ENCODE results near the gene MPPED1.

The MPPED1 gene

DNA sequence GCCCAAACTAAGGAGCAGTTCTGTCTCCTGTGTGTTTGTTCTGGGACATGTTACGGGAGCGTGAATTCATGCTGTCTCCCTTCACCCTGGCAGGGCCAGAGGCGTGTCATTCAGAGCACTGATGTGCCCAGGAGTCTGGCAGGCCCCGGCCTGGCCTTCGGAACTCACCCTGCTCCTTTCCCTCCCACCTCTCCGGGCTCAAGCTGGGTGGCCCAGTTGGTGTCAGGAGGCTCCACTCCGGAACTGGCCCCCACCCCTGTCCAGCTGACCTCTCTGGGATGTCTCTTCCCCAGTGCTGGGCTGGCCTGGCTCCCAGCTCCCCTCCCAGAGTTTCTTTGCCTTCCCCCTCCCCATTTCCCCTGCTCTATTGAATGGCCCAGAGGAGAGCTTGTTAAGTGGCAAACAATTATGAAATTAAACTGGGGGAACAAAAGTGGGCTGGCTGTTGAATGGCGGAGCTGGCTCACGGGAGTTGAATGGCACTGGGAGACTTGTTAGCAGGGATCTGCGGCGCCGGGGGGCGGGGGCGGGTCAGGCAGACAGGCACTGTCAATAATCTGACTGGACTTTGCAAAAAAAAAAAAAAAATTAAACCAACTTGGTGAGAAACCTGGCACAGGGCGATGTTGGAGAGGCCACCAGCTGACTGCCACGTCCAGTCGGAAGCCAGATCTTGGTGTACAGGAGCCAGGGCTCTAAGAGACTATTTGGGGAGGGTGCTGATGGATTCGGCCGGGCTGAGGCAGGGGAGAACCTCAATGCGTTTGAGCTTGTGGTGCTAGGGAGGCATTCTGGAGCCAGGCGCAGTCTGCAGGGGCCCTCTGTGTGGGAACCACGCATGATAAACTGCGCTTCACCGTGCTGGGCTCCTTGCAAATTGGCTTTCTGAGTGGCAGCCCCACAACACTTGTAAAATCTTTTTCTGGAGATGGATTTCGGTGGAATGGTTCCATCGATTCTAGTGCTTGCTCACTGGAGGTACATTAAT, 1.3 kb downstream of the MPPED1 start:
- DNase-seq = no peak

DNA sequence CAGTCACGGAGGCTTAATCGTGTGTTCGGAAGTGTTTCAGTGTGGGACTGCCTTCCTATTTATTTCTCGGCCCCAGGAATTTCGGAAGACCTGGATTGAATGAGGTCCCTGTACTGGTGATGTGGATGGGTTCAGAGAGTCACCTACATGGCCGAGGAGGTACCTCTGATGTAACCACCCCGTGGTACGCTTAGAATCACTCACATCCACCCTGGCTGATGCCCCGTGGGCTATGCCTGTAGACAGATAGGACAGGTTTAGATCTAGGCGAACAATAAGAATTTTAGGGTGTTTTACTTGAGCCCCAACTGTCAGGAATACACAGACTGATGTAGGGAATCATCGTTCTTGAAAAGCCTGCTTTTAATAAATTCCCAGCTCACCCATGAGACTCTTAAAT, 2.0 kb downstream of the MPPED1 start:
- DNase-seq = no peak

DNA sequence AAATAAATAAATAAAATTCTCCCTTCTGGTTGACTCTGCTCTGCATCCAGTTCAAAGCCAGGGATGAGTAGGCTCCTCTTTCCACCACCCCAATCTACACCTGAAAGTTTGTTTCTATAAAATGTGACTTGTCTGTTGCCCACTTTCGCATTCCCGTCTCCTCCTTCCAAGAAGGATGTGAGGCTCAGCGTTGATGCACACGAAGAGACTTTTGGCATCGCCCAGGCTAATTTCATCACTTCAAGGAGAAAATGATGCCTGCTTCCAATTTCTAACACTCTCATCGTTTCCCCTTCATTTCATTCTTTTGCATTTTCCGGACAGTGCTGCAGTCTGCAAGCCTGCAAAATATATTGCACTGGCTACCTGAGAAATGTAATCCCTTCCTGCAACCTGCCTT, 3.9 kb downstream of the MPPED1 start:
- no peak for DNase-seq

DNA sequence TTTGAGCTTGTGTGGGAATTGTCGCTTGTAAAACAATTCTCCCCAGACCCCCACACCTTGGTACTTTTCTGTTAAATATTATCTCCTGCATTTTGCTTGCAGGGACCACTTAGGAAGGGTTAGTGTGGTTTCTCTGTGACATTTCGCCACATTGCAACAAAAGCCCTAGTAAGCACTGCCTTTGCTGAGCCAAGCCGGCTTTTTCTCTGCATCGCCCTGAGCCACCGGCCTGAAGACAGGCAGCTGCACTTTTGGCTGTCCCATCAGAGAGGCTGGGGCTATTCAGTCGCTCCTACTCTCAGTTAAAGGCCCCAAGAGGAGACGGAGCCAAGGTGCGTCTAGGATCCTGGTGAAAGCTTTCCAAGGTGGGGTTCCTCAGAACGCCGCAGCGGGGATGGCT, 5.7 kb downstream of the MPPED1 start:
- DNase-seq = no peak

DNA sequence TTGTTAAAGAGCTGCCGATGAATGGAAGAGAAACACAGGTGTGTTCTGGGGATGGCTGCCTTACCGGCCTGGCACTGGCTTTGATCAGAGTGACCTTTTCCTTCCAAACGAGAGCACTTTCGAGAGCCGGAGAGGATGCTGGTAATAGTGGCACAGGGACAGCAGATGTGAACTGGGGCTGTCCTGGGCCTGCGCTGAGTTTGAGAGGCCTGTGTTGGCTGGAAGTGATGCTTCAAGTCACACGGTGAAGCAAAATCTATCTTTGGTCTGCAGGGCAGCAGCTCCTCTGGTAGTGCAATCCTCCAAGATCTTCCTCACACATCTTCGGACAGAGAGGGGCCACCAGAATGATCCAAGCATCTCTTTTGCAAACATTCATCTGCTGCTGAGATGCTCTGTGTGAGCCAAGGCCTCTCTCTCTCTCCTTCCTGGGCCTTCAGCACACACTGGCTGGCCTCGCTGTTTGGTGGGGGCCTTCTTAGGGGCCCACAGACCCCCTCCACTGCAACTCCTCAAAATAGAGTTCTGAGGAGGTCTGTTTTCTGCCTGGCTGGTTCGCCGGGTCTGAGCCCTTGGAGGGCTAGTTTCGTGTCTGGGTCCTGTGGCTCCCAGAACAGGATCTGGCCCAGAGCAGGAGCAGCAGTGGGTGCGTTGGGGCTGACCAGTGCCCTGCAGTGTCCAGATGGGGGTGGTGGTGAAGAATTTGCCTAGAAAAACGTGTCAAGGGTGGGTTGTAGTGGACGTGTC, 6.4 kb downstream of the MPPED1 start:
- DNase-seq = no peak

DNA sequence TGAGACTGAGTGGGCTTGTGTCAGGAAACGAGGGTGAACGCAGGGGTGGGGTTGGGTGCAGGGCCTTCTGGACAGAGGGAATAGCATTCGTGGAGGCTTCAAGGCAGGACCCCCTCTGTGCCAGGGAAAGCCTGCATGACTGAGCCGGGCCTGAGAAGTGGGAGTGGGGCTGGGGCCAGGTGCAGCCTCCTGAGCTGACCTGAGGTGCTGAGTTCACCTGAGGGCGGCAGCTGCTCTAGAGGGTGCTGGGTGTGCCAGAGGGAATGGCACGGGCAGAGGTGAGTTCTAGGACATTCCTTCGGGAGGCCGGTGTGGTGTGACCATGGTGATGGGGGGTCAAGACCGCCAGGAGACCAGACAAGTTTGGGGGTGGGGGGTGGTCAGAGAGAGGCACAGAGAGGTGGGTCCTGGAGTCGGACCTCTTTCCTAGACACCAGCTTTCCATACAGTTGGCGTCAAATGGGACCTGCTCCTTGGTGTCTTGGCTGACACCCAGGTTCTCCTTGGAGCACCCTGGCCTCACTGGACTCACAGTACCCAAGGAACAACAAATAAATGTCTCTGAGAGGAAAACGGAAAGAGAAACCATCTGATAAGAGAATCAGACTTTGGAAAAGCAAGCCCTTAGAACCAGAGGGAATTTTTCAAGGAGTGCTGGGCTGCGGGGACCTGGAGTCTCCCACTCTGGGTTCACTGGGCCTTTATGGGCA, 7.7 kb downstream of the MPPED1 start:
- DNase-seq = no peak

DNA sequence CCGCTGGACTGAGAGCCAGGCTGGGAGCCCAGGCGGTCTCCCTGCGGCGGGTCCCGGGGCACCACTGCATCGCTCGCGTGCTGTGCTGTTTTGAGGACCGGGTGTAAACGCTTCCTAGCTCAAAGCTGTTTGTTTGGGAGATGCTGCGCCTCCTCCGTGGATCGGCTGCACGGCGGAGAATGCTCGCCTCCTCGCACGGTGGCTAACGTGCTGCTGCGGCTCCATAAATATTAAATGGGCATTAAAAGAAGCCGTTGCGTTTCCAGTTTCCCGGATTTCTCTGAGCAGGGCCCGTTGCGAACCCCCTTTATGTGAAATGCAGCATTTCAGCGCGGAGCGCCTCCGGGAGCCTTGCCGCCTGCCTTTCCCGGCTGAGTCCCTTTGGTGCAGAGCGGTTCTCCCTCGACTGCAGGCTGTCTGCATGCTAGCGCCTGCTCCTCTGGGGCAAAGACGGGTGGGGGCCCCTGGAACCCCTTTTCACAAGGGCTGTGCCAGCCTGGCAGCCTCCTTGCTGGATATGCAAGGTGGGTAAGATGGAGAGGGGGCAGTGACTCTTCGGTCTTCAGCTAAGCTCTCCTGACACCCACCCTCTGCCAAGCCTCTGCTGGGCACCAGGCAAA, 9.3 kb downstream of the MPPED1 start:
- no peak for DNase-seq

DNA sequence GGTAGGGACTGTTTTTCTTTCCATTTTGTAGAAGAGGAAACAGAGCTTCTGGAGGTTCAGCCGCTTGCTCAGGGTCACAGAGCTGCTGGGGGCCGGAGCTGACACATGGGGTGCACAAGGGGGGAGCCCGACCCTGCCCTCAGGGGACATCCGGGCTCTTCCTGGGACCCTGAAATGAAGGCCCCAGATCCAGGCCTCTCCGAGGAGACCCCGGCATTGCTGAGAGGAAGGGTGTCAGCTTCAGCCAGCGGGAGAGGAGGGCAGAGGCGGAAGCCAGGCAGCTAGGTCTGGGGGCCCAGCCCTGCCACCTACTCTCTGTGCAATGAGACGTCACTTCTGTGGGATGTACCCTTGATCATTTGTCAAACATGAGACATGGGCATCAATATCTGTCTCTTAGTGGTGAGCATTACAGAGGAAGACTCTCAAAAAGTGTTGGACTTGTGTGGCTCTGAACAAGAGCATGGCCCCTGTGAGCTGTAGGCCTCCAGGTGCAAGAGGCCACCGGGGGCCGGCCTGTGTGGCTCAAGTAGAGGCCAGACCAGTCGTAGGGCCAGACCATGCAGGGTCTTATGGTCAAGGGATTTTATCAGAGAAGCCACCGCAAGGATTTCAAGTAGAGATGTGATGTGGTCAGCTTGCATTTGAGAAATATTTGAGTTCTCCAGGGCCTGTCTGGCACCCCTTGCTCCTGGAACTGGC, 10.3 kb downstream of the MPPED1 start:
- DNase-seq = no peak

DNA sequence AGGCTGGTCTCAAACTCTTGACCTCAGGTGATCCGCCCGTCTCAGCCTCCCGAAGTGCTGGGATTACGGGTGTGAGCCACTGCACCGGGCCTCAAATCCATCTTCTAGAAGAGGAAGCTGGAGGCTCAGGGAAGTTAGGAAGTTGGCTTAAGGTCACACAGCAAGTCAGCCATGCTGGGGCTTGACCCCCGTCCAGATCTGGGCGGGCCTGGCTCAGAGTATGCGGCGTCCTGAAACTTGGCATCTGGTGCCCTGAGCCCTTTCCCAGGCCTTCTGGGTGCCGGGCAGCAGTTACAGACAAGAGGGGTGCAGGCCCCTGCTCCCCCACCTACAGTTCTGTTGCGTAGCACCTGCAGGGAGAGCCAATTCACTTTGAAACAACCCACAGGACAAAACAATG, 11.2 kb downstream of the MPPED1 start:
- no peak for DNase-seq

DNA sequence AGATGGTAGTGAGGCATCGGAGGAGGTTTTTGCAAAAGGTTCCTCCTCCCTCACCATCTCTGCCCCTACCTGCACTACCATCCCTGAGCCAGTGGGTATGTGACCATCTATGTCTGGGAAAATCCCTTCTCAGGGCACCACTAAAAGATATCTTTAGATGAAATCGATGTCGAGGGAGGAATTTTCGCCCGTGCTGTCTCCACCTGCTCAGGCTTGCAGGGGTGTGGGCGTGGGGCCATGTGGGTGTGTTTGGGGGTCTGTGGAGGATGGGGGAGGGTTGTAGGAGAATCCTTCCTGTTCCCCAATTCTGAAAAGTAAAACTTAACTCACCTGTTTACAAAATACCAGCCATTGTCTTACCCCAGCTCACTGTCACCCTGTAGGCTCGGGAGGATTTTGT, 12.4 kb downstream of the MPPED1 start:
- no peak for DNase-seq

DNA sequence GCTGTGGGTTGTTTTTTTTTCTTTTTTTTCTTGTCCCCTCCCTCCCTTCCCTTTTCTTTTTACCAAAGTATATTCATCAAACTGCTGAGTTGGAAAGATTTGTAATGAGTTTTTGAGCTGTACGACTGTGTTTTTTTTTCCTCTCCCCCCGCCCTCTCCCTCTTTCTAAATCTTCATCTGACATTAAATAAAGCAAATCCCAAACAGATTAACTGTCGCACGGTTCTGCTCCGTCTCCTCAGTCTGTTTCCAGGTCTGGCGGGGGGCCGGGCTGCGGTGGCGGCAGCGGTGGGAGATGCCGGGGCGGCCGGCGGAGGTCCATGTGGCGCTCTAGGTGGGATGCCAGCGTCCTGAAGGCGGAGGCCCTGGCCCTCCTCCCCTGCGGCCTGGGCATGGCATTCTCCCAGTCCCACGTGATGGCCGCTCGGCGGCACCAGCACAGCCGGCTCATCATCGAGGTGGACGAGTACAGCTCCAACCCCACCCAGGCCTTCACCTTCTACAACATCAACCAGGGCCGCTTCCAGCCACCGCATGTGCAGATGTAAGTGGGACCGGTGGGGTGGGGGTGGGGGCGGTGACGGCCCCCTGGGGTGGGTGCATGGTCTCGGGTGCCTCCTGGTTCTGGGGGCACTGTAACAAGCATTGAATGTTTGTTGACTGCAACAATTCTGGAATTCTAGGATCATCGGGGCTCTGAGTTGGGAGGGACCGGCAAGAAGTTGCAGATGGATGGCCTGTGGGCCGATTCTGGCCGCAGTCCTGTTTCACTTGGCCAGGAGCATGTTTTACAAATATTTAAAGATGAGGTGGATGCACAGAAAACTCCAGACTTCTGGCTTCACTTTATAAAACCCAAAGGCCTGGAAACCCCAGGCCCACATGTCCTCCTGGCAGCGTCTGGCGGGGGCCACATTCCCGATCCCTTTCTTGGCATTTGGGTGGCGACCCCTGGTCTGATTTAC, 13.1 kb downstream of the MPPED1 start:
- no peak for DNase-seq

DNA sequence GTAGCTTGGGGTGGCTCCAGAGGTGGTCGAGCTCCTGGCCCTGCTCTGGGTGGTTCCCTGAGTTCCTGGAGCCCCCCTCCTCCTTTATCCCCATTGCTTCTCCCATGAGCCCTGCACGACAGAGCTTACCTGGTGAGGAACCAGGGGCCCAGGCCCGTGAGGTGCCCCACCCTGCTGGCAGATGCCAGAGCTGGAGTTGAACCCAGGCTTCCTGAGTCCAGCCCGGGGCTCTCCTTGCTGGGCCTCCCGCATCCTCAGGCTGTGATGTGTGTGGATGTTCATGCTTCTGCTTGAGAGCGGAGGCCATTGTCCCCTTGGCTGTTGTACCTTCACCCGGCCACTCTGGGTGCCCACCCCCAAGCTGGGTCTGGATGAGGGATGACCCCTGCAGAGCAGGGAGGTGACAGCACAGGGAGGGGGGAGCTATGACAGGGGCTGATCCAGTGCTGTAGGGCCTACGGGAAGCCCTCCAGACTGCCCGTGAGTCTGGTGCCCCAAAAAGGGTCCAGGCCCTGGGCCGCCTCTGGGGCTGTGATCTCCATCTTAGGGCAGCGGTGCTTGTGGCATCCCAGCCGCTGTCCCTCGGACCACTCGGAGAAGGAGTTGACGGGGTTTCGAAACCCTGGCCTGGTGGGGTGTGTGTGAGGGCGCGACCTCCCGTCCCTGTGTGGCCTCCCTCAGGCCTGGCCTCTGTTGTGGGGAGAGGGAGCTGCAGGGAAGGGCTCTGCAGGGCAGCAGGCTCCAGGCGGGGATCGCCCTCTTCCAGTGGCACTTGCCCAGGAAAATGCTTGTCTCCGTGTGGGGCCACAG, 14.4 kb downstream of the MPPED1 start:
- DNase-seq = no peak

DNA sequence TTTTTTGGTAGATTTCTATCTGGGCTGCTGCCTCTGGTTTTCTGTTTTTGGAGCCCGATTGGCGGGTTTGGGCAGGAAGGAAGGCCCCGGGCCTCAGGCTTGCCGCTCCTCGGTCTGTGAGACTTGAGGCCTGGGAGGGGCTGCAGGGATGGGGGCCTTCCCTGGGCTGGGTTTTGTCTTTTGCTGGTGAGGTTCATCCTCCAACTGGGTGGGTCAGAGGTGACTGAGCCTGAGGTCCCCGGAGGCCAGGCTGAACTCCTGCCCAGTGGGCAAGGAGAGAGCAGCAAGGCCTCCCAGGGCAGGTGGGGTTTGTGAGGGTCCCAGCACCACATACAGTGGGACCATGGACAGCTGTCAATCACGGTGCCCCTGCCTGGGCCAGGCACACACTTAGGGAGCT, 15.0 kb downstream of the MPPED1 start:
- no peak for DNase-seq

DNA sequence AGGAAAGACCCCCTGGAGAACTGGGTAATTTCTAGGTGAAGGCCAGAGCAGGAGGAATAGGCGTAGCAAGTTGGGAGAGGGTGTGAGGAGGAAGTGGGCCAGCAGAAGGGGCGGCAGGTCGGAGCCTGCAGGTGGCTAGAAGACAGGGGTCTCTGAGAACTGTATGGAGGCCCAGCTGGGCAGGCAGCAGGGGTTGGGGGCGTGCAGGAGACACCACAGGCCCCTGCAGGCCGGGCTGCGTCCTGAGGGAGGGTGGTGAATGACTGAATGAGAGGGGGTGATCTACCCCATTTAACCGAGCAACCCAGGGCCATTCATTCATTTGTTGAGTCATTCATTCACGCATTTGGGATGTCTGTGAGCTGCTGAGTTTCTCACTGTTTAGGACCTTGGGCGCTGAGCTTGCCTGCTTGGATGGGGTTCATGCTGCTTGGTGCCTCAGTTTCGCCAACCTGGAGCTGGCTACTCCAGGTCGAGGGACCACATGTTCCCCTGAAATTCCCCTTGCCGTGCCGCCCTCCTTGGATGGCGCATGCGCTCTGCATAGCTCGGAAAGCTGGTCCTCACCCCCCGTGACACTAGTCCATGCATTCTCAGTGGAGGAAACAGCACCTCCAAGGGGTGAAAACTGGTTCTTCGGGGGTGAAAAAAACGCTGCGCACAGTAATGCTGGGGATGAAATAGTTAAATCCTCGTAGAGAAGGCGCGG, 15.6 kb downstream of the MPPED1 start:
- no peak for DNase-seq

DNA sequence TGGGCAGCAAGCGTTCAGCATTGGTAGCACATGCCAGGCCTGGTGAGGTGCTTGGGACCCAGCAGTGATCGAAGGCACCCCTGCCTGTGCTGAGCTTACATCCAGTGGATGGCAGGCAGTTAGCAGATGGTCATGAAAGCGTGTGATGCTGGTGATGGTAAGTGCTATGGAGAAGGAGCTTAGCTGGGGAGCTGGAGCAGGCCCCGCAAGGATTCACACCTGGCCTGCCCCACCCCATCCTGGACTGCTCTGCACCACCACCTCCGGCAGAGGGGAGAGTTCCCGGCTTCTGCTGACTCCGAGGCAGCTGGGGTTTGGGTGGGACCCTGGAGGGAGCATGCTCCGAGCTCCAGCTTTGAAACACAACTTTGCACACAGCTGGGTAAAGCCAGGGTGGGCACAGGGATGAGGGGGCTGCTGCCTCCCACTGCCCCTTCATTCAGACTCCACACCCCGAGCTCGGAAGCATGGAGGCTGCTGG, 16.2 kb downstream of the MPPED1 start:
- no peak for DNase-seq

DNA sequence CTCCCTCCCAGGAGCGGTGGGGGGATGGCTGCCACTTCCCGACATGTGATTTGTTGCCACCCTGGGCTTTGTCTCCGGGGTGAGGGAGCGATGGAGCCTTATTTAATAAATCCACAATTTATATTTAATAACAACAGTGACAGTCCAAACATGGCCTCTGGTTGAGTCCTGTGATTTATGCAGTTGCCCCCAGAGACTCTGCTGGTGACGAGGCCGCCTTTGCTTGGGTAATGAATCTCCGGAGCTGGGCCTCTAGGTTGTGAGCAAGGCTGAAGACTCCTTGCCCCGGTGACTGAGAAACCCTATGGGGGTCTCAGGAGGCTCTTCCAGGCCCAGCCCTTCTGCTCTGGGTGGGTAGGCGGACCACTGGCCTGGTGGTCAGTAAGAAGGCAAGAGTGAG, 16.7 kb downstream of the MPPED1 start:
- no peak for DNase-seq

DNA sequence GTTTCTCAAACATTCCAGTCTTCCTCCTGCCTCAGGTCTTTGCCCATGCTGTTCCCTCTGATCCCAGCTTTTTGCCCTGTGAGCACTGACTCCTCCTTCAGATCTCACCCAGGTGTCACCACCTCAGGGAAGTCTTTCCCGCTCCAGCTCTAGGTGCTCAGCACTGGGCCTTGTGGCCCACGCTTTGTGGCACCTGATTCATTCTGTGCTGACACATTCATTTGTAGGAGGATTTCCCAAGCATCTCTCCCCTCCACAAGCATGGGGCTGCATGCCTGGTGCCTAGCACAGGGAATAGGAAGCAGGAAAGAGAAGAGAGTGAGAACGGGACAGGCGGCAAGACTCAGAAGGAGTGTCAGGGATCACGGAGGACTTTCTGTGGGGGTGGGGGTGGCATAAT, 17.6 kb downstream of the MPPED1 start:
- no peak for DNase-seq

DNA sequence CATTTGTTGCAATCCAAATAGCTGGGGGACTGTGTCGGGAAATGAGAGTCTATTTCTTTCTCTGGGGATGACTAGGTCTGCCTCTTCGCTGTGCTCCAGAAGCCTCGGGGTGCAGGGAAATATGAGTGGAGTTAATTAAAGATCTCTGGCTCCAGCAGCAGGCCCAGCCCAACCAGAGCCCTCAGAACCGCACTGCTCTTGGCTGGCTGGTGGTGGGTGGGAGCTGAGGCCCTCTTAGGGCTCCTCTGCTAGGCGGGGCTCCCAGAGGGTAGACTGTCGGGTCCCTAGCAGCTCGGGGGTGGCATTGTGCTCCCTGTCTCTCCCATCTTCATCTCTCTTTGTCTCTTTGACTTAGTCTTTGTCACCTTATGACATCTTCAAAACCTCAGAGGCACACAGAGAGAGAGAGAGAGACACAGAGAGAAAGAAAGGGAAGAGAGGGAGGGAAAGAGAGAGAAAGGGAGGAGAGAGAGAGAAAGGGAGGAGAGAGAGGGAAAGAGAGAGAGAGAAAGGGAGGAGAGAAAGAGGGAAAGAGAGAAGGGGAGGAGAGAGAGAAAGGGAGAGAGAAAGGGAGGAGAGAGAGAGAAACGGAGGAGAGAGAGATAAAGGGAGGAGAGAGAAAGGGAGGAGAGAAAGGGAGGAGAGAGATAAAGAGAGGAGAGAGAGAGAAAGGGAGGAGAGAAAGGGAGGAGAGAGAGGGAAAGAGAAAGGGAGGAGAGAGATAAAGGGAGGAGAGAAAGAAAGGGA, 20.2 kb downstream of the MPPED1 start:
- DNase-seq = no peak
